CD4-positive, alpha-beta T cell treated with Interleukin-4 for 4 hours (primary cell): ENCODE data around the gene HOXB2.

Experiments
- DNase-seq: peaks from one replicate; pipeline ENCODE4 v3.0.0-alpha.2; 2020

HOXB2 gene

GRCh38 chr17:48578616-48579470 lies 33.9 kb upstream of the HOXB2 start:
- no peak for DNase-seq

GRCh38 chr17:48577946-48578615 lies 33.2 kb upstream of the HOXB2 start, which contains the start of gene HOXB4:
TSS of gene HOXB4 (minus strand) at chr17:48578350. CDS start at chr17:48578319, 31 bp downstream.
- DNase-seq, result peak; percentile 71

- DNase-seq, result no peak
These were observed 32.5 kb upstream of the HOXB2 start for GRCh38 chr17:48577330-48577945.

- DNase-seq, result no peak
These were observed 31.8 kb upstream of the HOXB2 start for GRCh38 chr17:48576479-48577309.

- DNase-seq, result no peak
These were observed 31.0 kb upstream of the HOXB2 start for GRCh38 chr17:48575673-48576478.

GRCh38 chr17:48575066-48575582 lies 30.2 kb upstream of the HOXB2 start:
- no peak for DNase-seq

- no peak for DNase-seq
These were observed 29.7 kb upstream of the HOXB2 start for GRCh38 chr17:48574505-48575065.

- DNase-seq, result no peak
These were observed 27.0 kb upstream of the HOXB2 start for GRCh38 chr17:48571826-48572417.

GRCh38 chr17:48571024-48571818 lies 26.3 kb upstream of the HOXB2 start:
- no peak for DNase-seq

GRCh38 chr17:48570325-48571023 lies 25.6 kb upstream of the HOXB2 start:
- DNase-seq, result no peak

- DNase-seq, result no peak
These were observed 24.9 kb upstream of the HOXB2 start for GRCh38 chr17:48569674-48570324.

- no peak for DNase-seq
These were observed 24.3 kb upstream of the HOXB2 start for GRCh38 chr17:48569240-48569582.

- DNase-seq, result no peak
These were observed 23.8 kb upstream of the HOXB2 start for GRCh38 chr17:48568499-48569239.

- no peak for DNase-seq
These were observed 22.9 kb upstream of the HOXB2 start for GRCh38 chr17:48567646-48568354.

GRCh38 chr17:48567209-48567608 lies 22.3 kb upstream of the HOXB2 start:
- DNase-seq, result no peak

GRCh38 chr17:48566717-48567116 lies 21.8 kb upstream of the HOXB2 start:
- no peak for DNase-seq

GRCh38 chr17:48565925-48566710 lies 21.2 kb upstream of the HOXB2 start:
- DNase-seq, result no peak
